Prostate gland (tissue), 2 donors: ENCODE results near the gene ARAP3.

Source experiments
- POLR2AphosphoS5 ChIP-seq: sonication (generic); formaldehyde crosslinking; IDR thresholded peaks from one replicate; pipeline ENCODE4 v1.6.1; 2017; ENCODE audit warnings: antibody characterized with exemption
- TF ChIP-seq, protein P1 (sequence below), 4 experiments: fragments of 200-600 bp in 2 of 4; fragments of 450-650 bp in 2 of 4; sonication (generic) in 2 of 4; IDR thresholded peaks; 1 replicate in 3 of 4; 2 replicates in 1 of 4; pipeline ENCODE4 v1.5.1; 2016 to 2019; ENCODE audit warnings: antibody characterized with exemption in 4 of 4, mild to moderate bottlenecking in 2 of 4, moderate library complexity in 2 of 4

DNA sequence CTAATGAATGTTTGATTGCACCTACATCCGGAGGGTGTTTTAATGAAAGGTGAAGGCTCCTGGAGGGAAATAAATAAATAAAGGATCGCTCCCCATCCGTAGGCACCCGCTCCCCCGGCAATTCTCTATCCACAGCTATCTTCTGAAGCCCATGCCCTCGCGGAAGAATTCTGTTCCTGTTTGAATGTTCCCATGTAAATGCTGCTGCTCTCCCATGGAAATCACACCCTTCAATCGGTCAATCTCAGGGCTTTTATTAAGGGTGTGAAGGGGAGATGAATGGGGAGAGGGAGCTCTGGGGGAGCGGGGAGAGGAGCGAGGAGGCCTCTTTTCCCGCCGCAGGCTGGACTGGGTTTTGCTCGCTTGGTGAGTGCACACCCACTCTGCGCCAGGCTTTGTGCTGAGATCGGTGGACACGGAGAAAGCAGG, 21.1 kb upstream of the ARAP3 start:
- TF ChIP-seq, protein P1, sequence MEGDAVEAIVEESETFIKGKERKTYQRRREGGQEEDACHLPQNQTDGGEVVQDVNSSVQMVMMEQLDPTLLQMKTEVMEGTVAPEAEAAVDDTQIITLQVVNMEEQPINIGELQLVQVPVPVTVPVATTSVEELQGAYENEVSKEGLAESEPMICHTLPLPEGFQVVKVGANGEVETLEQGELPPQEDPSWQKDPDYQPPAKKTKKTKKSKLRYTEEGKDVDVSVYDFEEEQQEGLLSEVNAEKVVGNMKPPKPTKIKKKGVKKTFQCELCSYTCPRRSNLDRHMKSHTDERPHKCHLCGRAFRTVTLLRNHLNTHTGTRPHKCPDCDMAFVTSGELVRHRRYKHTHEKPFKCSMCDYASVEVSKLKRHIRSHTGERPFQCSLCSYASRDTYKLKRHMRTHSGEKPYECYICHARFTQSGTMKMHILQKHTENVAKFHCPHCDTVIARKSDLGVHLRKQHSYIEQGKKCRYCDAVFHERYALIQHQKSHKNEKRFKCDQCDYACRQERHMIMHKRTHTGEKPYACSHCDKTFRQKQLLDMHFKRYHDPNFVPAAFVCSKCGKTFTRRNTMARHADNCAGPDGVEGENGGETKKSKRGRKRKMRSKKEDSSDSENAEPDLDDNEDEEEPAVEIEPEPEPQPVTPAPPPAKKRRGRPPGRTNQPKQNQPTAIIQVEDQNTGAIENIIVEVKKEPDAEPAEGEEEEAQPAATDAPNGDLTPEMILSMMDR (IDR thresholded peaks at IDR 0.05): no peak
- no peak for TF ChIP-seq POLR2AphosphoS5
